ENCODE results near the gene IGFN1. TPM values are rescaled to one million over a fixed set of nuclear protein-coding genes. Genes with fewer than 3 reads are reported as not detected.

IGFN1 gene
- total RNA-seq, 4 donors from 2014 or later = 0.14 TPM; not detected in 3

DNA sequence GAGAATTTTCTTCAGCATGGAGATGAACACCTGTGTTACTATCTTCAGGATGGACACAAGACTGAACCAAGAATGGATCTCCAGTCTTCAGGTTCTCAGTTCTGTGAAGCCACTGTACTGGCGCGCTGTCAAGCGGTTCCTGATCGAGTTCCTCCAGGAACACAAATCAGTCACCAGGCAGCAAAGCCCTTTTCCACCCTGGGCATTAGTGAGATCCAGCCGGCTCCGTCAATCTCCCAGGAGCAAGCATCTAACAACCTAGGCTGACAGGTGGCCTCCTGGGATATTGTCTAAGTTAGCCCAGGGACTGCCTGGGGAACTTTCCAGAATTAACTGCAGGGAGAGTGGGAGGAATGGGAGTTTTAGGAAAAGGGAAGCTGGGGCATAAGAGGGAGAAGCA lies 9.7 kb upstream of the IGFN1 start:
- TF ChIP-seq POLR2A (IDR thresholded peaks at IDR 0.05) (no peak), EP300 (IDR thresholded peaks at IDR 0.05; ENCODE audit: low read depth) (no peak), POLR2AphosphoS5 (IDR thresholded peaks at IDR 0.05) (no peak)
- TF ChIP-seq, protein P1, sequence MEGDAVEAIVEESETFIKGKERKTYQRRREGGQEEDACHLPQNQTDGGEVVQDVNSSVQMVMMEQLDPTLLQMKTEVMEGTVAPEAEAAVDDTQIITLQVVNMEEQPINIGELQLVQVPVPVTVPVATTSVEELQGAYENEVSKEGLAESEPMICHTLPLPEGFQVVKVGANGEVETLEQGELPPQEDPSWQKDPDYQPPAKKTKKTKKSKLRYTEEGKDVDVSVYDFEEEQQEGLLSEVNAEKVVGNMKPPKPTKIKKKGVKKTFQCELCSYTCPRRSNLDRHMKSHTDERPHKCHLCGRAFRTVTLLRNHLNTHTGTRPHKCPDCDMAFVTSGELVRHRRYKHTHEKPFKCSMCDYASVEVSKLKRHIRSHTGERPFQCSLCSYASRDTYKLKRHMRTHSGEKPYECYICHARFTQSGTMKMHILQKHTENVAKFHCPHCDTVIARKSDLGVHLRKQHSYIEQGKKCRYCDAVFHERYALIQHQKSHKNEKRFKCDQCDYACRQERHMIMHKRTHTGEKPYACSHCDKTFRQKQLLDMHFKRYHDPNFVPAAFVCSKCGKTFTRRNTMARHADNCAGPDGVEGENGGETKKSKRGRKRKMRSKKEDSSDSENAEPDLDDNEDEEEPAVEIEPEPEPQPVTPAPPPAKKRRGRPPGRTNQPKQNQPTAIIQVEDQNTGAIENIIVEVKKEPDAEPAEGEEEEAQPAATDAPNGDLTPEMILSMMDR (IDR thresholded peaks at IDR 0.05) = no peak
- 96% methylated on average over 6 of the region's 6 CpGs; no CpG with 5 or more reads in 1 of the 2 donors for WGBS, 2 donors (ENCODE audit: low coverage in 1 of 2)
- intact Hi-C loops (cut with DNase I; ENCODE audit: low total_unique reads) = no loop called here
- in situ Hi-C loops (cut with MboI; ENCODE audit: low pct_ligation_motif_present in 1 of 4, low pct_unique_long_range_greater_than_20kb in 1 of 4, low sequenced_read_pairs in 3 of 4) = no loop called here
- no peak overlapping the region for H3K4me3 ChIP-seq
- no peak for DNase-seq
- no peaks in the 10 kb centered on the region for H3K36me3 ChIP-seq
- peaks cover 0 to 5% (median 0%) of the 10 kb centered on the region in 4 donors for H3K4me1 ChIP-seq
- H3K9me3 ChIP-seq = no peaks in the 10 kb centered on the region
- H3K27me3 ChIP-seq = no peaks in the 10 kb centered on the region
- no peak overlapping the region for H3K27ac ChIP-seq

DNA sequence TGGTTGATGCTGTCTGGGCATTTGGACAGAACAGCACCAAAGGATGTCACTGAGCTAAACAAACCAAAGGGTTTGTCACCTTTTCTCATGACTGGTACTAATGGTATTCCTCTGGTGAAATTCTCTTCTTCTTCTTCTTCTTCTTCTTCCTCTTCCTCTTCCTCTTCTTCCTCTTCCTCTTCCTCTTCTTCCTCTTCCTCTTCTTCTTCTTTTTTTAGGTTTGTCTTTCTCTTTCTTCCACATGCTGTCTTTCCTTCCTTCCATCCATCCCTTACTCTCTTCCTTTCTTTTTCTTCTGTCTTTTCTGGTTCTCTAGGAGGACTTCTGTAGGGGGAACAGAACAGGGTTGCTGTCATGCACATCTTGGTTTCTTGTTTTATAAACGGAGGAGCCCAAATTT lies 9.3 kb upstream of the IGFN1 start:
- in situ Hi-C loops (cut with MboI; ENCODE audit: low pct_ligation_motif_present in 1 of 4, low pct_unique_long_range_greater_than_20kb in 1 of 4, low sequenced_read_pairs in 3 of 4) = no loop called here

DNA sequence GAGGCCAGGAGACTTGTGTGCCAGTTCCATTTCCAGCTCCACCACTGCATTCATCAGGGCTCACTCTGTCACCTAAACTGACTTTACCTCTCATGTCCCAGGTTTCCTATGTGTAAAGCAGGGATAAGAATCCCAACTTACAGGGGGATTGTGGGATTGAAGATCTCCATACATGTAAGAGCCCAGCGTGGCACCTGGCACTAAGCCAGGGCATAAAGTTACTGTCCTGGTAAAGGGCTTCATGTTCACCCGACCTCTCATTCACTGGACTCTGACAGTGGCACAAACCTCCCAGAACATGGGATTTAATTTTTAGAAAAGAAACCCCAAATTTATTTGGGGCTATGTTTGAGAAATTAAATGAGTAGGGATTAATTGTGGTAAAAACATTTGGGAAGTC lies 8.9 kb upstream of the IGFN1 start:
- no peaks in the 10 kb centered on the region for H3K36me3 ChIP-seq
- H3K27me3 ChIP-seq = no peaks in the 10 kb centered on the region
- no peak overlapping the region for H3K27ac ChIP-seq
- in situ Hi-C loops (cut with MboI; ENCODE audit: low pct_ligation_motif_present in 1 of 4, low pct_unique_long_range_greater_than_20kb in 1 of 4, low sequenced_read_pairs in 3 of 4) = no loop called here
- no peak overlapping the region for H3K4me3 ChIP-seq
- DNase-seq = no peak
- peaks cover 0 to 5% (median 0%) of the 10 kb centered on the region in 4 donors for H3K4me1 ChIP-seq
- H3K9me3 ChIP-seq = no peaks in the 10 kb centered on the region
- 70 to 92% methylated on average over 2 of the region's 2 CpGs for whole genome bisulfite sequencing, 2 donors (ENCODE audit: low coverage in 1 of 2)
- intact Hi-C loops (cut with DNase I; ENCODE audit: low total_unique reads) = no loop called here
- TF ChIP-seq POLR2AphosphoS5 (IDR thresholded peaks at IDR 0.05) = no peak
- TF ChIP-seq POLR2A (IDR thresholded peaks at IDR 0.05) = no peak
- no peak for TF ChIP-seq EP300 (IDR thresholded peaks at IDR 0.05; ENCODE audit: low read depth)
- TF ChIP-seq, protein P1 (IDR thresholded peaks at IDR 0.05) = no peak

More for the DNA sequence above, 9.3 kb upstream of the IGFN1 start:
- H3K4me1 ChIP-seq = peaks cover 0 to 5% (median 0%) of the 10 kb centered on the region in 4 donors
- no peak for TF ChIP-seq POLR2AphosphoS5 (IDR thresholded peaks at IDR 0.05)
- no peak for TF ChIP-seq EP300 (IDR thresholded peaks at IDR 0.05; ENCODE audit: low read depth)
- no peaks in the 10 kb centered on the region for H3K36me3 ChIP-seq
- DNase-seq = no peak
- no peak overlapping the region for H3K4me3 ChIP-seq
- H3K27ac ChIP-seq = no peak overlapping the region
- intact Hi-C loops (cut with DNase I; ENCODE audit: low total_unique reads) = no loop called here
- 72% methylated on average over 1 of the region's 1 CpG; no CpG with 5 or more reads in 1 of the 2 donors for WGBS, 2 donors (ENCODE audit: low coverage in 1 of 2)
- no peaks in the 10 kb centered on the region for H3K9me3 ChIP-seq
- no peaks in the 10 kb centered on the region for H3K27me3 ChIP-seq

DNA sequence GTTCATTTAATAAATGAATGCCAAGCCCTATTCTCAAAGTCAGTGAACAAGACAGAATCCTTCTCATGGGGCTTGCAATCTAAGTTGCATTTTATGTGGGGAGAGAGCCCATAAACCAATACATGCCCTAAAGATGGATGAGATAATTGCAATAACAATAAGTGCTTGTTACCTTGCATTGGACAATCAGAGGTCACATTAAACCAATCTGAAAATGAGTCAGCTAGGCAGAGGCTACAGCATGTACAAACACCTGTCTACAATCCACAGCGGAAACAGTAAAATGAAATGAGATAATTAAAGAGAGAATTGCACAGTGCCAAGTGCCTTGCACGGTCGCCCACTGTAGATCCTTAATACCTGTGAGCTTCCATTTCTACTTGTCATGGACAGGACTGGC lies 7.4 kb upstream of the IGFN1 start:
- no peak for DNase-seq
- H3K9me3 ChIP-seq = no peaks in the 10 kb centered on the region
- TF ChIP-seq POLR2A (IDR thresholded peaks at IDR 0.05) (no peak), EP300 (IDR thresholded peaks at IDR 0.05; ENCODE audit: low read depth) (no peak), POLR2AphosphoS5 (IDR thresholded peaks at IDR 0.05) (no peak)
- TF ChIP-seq, protein P1 (IDR thresholded peaks at IDR 0.05) = no peak
- H3K27me3 ChIP-seq = no peaks in the 10 kb centered on the region
- in situ Hi-C loops (cut with MboI; ENCODE audit: low pct_ligation_motif_present in 1 of 4, low pct_unique_long_range_greater_than_20kb in 1 of 4, low sequenced_read_pairs in 3 of 4) = no loop called here
- H3K4me1 ChIP-seq = peaks cover 0 to 5% (median 0%) of the 10 kb centered on the region in 4 donors
- WGBS, 2 donors (ENCODE audit: low coverage in 1 of 2) = 47 to 65% methylated on average over 3 of the region's 3 CpGs
- intact Hi-C loops (cut with DNase I; ENCODE audit: low total_unique reads) = no loop called here
- H3K27ac ChIP-seq = no peak overlapping the region
- H3K36me3 ChIP-seq = no peaks in the 10 kb centered on the region
- no peak overlapping the region for H3K4me3 ChIP-seq

DNA sequence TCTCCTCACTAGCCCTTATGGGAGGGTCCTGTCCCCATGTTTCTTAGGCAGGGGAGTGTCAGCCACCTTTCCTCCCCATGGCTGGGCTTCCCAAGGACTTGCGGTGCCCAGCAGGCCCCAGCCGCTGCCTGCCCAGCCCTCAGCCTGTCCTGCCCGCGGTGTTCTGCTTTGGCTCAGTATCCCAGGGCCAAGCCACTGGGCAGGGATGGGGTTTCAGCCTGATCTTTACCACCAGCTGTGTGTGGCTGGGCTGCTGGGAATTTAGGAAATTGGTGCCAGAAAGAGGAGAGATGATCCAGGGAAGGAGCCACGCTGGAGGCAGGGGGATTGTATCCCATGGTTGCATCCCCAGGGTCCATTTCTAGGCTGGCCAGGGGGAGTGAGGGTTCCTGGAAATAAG lies 6.9 kb upstream of the IGFN1 start:
- in situ Hi-C loops (cut with MboI; ENCODE audit: low pct_ligation_motif_present in 1 of 4, low pct_unique_long_range_greater_than_20kb in 1 of 4, low sequenced_read_pairs in 3 of 4) (no loop called here), intact Hi-C loops (cut with DNase I; ENCODE audit: low total_unique reads) (no loop called here)
- Histone ChIP-seq H3K36me3 (no peaks in the 10 kb centered on the region), H3K9me3 (no peaks in the 10 kb centered on the region), H3K27me3 (no peaks in the 10 kb centered on the region), H3K4me1 (peaks cover 0 to 5% (median 0%) of the 10 kb centered on the region in 4 donors), H3K27ac (no peak overlapping the region), H3K4me3 (no peak overlapping the region)
- no peak for DNase-seq
- TF ChIP-seq POLR2AphosphoS5 (IDR thresholded peaks at IDR 0.05) (no peak), POLR2A (IDR thresholded peaks at IDR 0.05) (no peak), EP300 (IDR thresholded peaks at IDR 0.05; ENCODE audit: low read depth) (no peak)
- TF ChIP-seq, protein P1 (IDR thresholded peaks at IDR 0.05) = no peak
- WGBS, 2 donors (ENCODE audit: low coverage in 1 of 2) = 66% methylated on average over 3 of the region's 5 CpGs; no CpG with 5 or more reads in 1 of the 2 donors

Measured in transverse colon (tissue), 4 donors.